Neuronal stem cell (in vitro differentiated cells): Measurements from ENCODE around the gene POLG2.
"Not testable (repeated sequence)": the region's sequence is repeated elsewhere in the genome, so short reads cannot be mapped to it uniquely, and the experiment has no call there.

Source experiments
- DNase-seq: peaks from one replicate; pipeline ENCODE4 v3.0.0-alpha.2; 2013; ENCODE audit warnings: low spot score
- H2AFZ ChIP-seq: one replicate; pipeline ENCODE4 v1.6.1; 2013; ENCODE audit warnings: mild to moderate bottlenecking, low read length, inconsistent platforms
- H2AK5ac ChIP-seq: 2 replicates; pipeline ENCODE4 v1.6.1; 2013; ENCODE audit warnings: low read depth, mild to moderate bottlenecking, inconsistent platforms, low read length, moderate library complexity, mixed read lengths
- H2BK120ac ChIP-seq: 2 replicates; pipeline ENCODE4 v1.6.1; 2013; ENCODE audit warnings: low read depth, mild to moderate bottlenecking, inconsistent platforms, low read length, moderate library complexity, mixed read lengths
- H2BK12ac ChIP-seq: one replicate; pipeline ENCODE4 v1.6.1; 2013; ENCODE audit warnings: low read length, inconsistent platforms
- H2BK15ac ChIP-seq: 2 replicates; pipeline ENCODE4 v1.6.1; 2013; ENCODE audit warnings: mild to moderate bottlenecking, low read length, inconsistent platforms, mixed read lengths
- H2BK5ac ChIP-seq: one replicate; pipeline ENCODE4 v1.6.1; 2013; ENCODE audit warnings: inconsistent platforms, mild to moderate bottlenecking, low read length, moderate library complexity
- H3K14ac ChIP-seq: one replicate; pipeline ENCODE4 v1.6.1; 2013; ENCODE audit warnings: low read length, inconsistent platforms
- H3K18ac ChIP-seq: 2 replicates; pipeline ENCODE4 v1.6.1; 2013; ENCODE audit warnings: low read length, inconsistent platforms
- H3K23ac ChIP-seq: 2 replicates; pipeline ENCODE4 v1.6.1; 2013; ENCODE audit warnings: low read depth, mild to moderate bottlenecking, mixed read lengths, low read length, inconsistent platforms; ENCODE audit not compliant: poor library complexity
- H3K27ac ChIP-seq: replicated peaks from 3 replicates; pipeline ENCODE4 v1.5.1; 2013; ENCODE audit warnings: low read length, inconsistent platforms
- H3K27me3 ChIP-seq, 3 experiments: 2 replicates each; pipeline ENCODE4 v1.6.1; 2013; ENCODE audit warnings: low read length in 3 of 3, mild to moderate bottlenecking in 2 of 3, inconsistent platforms in 1 of 3, low read depth in 1 of 3, mixed read lengths in 1 of 3, moderate library complexity in 1 of 3; ENCODE audit not compliant: control insufficient read depth in 3 of 3, insufficient read depth in 3 of 3
- H3K36me3 ChIP-seq, 2 donors: replicated peaks in 1 of 2; 2 replicates each; pipeline ENCODE4 v1.6.1; 2013; ENCODE audit warnings: low read length in 2 of 2; ENCODE audit not compliant: control insufficient read depth in 2 of 2, insufficient read depth in 2 of 2
- H3K4ac ChIP-seq: 2 replicates; pipeline ENCODE4 v1.6.1; 2013; ENCODE audit warnings: inconsistent platforms, mild to moderate bottlenecking, low read length, moderate library complexity
- H3K4me1 ChIP-seq, 2 donors: 1 replicate in 1 of 2; 2 replicates in 1 of 2; pipeline ENCODE4 v1.6.1; 2013; ENCODE audit warnings: low read length in 2 of 2, low read depth in 1 of 2; ENCODE audit not compliant: control insufficient read depth in 2 of 2, insufficient read depth in 1 of 2
- H3K4me2 ChIP-seq: one replicate; pipeline ENCODE4 v1.6.1; 2013; ENCODE audit warnings: mild to moderate bottlenecking, low read length, inconsistent platforms; ENCODE audit not compliant: insufficient read depth, poor library complexity, severe bottlenecking
- H3K4me3 ChIP-seq, 2 donors: 2 replicates each; pipeline ENCODE4 v1.5.1; 2013; ENCODE audit warnings: low read length in 2 of 2, mild to moderate bottlenecking in 2 of 2, inconsistent platforms in 1 of 2, moderate library complexity in 1 of 2
- H3K79me1 ChIP-seq: one replicate; pipeline ENCODE4 v1.6.1; 2013; ENCODE audit warnings: low read depth, mild to moderate bottlenecking, inconsistent platforms, low read length, moderate library complexity
- H3K9ac ChIP-seq: one replicate; pipeline ENCODE4 v1.6.1; 2013; ENCODE audit warnings: mild to moderate bottlenecking, low read depth, low read length, inconsistent platforms; ENCODE audit not compliant: poor library complexity
- H3K9me3 ChIP-seq, 2 donors: replicated peaks in 1 of 2; 2 replicates each; pipeline versions ENCODE3 to v1.6.1; 2013; ENCODE audit warnings: low read length in 2 of 2, mild to moderate bottlenecking in 2 of 2, inconsistent platforms in 1 of 2, low read depth in 1 of 2, mixed read lengths in 1 of 2, moderate library complexity in 1 of 2; ENCODE audit not compliant: control insufficient read depth in 2 of 2, insufficient read depth in 1 of 2
- H4K8ac ChIP-seq: one replicate; pipeline ENCODE4 v1.6.1; 2013; ENCODE audit warnings: low read depth, mild to moderate bottlenecking, inconsistent platforms, low read length, moderate library complexity
- H4K91ac ChIP-seq: one replicate; pipeline ENCODE4 v1.6.1; 2013; ENCODE audit warnings: low read length, low read depth, mild to moderate bottlenecking, inconsistent platforms; ENCODE audit not compliant: poor library complexity
- WGBS, 2 donors: extraction: QIAGEN DNeasy Blood & Tissue Kit; methylation state at CpG; one replicate each; pipeline ENCODE4 v1.1.7; 2013; ENCODE audit warnings: missing lambda C conversion rate in 2 of 2, mixed read lengths in 1 of 2; ENCODE audit not compliant: insufficient read length in 2 of 2, insufficient replicate concordance in 1 of 2; ENCODE audit errors: extremely low coverage in 2 of 2; 5-methylcytosine and 5-hydroxymethylcytosine counted together

The POLG2 gene

DNA sequence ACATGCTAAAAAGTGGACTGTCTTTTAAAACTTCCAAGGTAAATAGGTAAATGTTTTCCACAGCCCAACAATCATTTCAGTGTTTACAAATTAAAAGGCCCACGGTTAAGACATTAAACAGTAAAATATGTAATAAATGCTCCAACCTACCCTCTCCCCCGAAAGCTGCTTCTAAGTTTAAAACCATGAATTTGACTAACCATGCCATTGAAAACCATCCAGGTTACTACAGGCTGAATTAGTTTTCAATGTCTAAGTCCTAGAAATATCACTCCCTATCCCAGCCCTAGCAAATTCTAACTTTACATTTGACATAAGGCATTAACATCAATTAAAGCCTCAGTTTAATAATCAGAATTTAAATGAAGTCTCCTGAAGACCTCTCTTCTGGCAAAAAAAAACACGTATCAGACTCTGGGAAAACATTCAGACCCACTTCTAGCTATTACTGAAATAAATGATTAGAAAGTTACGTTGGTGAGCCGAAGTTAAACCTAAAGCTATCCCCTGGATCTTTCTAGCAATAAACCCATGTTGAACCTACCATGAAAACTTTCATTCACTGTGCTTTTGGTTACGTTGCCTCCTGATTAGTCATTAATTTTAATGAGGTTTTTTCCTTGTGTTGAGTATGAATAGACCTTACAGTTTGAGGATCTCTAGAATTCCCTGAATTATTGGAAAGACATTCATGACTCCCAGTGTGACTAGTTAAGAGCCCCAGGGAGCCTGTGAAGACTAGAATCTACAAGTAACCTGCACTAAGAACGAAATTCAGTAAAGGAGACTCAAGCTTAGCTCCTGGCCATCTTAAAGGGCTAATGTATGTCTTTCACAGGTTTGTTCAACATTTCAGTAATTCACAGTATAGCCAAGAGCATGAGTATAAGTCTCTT is 1.7 kb upstream of the POLG2 start:
- Histone ChIP-seq H3K9me3 (no peaks in the 10 kb centered on the region), H3K4ac (no peak overlapping the region), H3K27me3 (no peaks in the 10 kb centered on the region), H3K27ac (no peak overlapping the region), H2AFZ (no peak overlapping the region), H3K4me1 (peaks cover 3 to 8% of the 10 kb centered on the region in 2 donors), H3K14ac (no peak overlapping the region), H2AK5ac (no peak overlapping the region), H2BK15ac (no peak overlapping the region), H4K91ac (no peak overlapping the region), H3K79me1 (peaks cover 3% of the 10 kb centered on the region), H2BK12ac (no peak overlapping the region), H3K4me3 (no peak overlapping the region), H3K23ac (no peak overlapping the region), H2BK120ac (no peak overlapping the region), H3K4me2 (no peak overlapping the region), H3K9ac (no peak overlapping the region), H3K18ac (no peak overlapping the region), H3K36me3 (peaks cover 34 to 70% of the 10 kb centered on the region in 2 donors), H2BK5ac (no peak overlapping the region), H4K8ac (no peak overlapping the region)
- WGBS, 2 donors: no CpG with 5 or more reads among the region's 7 CpGs
- DNase-seq: no peak

GRCh38 chr17:64497565-64498035 is 746 bp upstream of the POLG2 start:
- H3K4ac ChIP-seq: peak overlapping the region; percentile 19
- H3K79me1 ChIP-seq: peaks cover 3% of the 10 kb centered on the region
- H2BK15ac ChIP-seq: no peak overlapping the region
- no peaks in the 10 kb centered on the region for H3K9me3 ChIP-seq
- H3K27me3 ChIP-seq: no peaks in the 10 kb centered on the region
- H3K23ac ChIP-seq: peak overlapping the region; percentile 61
- H2AFZ ChIP-seq: no peak overlapping the region
- no peak overlapping the region for H2AK5ac ChIP-seq
- no peak overlapping the region for H2BK12ac ChIP-seq
- peak overlapping the region; percentile 93 for H3K27ac ChIP-seq
- peak overlapping the region; percentile 78 for H3K4me2 ChIP-seq
- peaks cover 2 to 8% of the 10 kb centered on the region in 2 donors for H3K4me1 ChIP-seq
- no peak overlapping the region for H2BK5ac ChIP-seq
- H3K4me3 ChIP-seq: peak overlapping the region; percentile 70 to 91
- no peak overlapping the region for H4K8ac ChIP-seq
- H3K18ac ChIP-seq: no peak overlapping the region
- no peak overlapping the region for H3K14ac ChIP-seq
- WGBS, 2 donors: no CpG with 5 or more reads among the region's 4 CpGs
- DNase-seq: no peak
- peaks cover 31 to 68% of the 10 kb centered on the region in 2 donors for H3K36me3 ChIP-seq
- no peak overlapping the region for H3K9ac ChIP-seq
- no peak overlapping the region for H4K91ac ChIP-seq
- H2BK120ac ChIP-seq: no peak overlapping the region

DNA sequence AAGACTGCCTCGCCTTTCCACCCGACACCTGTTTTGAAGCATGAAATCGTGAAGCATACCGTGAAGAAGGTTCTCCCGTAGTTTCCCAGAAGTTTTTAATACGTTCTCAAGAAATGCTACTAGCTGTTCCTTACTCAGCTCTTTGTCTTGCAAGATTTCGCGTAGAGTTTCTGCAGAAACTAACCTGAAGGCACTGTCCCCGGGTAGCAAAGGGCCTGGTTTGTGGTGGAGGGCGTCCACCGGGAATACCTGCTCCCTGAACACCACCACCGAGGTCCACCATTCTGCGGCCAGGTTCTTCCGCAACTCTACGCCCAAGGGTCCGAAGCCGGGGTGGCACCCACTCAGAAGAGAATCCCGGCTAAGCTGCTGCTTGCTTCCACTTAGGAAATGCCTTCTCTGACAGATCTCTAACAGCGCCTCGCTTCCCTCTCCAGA is 487 bp downstream of the POLG2 start:
- Histone ChIP-seq H3K36me3 (peaks cover 26 to 68% of the 10 kb centered on the region in 2 donors), H2BK12ac (no peak overlapping the region), H3K9ac (peak overlapping the region; percentile 91), H3K14ac (no peak overlapping the region), H3K4me1 (peaks cover 2 to 8% of the 10 kb centered on the region in 2 donors), H4K8ac (no peak overlapping the region), H3K4ac (no peak overlapping the region), H2AFZ (peak overlapping the region; percentile 86), H3K23ac (peak overlapping the region; percentile 12), H4K91ac (no peak overlapping the region), H3K9me3 (no peaks in the 10 kb centered on the region), H2AK5ac (no peak overlapping the region), H3K79me1 (peaks cover 3% of the 10 kb centered on the region), H3K4me2 (peak overlapping the region; percentile 78), H2BK5ac (peak overlapping the region; percentile 14), H3K4me3 (peak overlapping the region; percentile 70 to 91), H2BK120ac (no peak overlapping the region), H2BK15ac (no peak overlapping the region), H3K27ac (peak overlapping the region; percentile 71), H3K27me3 (no peaks in the 10 kb centered on the region), H3K18ac (peak overlapping the region; percentile 80)
- no peak for DNase-seq
- no CpG with 5 or more reads among the region's 20 CpGs for WGBS, 2 donors

GRCh38 chr17:64495300-64495699 is 1.6 kb downstream of the POLG2 start:
- peaks cover 16 to 68% of the 10 kb centered on the region in 2 donors for H3K36me3 ChIP-seq
- H3K4ac ChIP-seq, H3K79me1 ChIP-seq, H3K18ac ChIP-seq, H3K4me2 ChIP-seq, H2BK120ac ChIP-seq, H3K4me3 ChIP-seq, H2BK5ac ChIP-seq, H2AFZ ChIP-seq, H3K9me3 ChIP-seq, DNase-seq, H3K4me1 ChIP-seq, H4K8ac ChIP-seq, H3K23ac ChIP-seq, H3K14ac ChIP-seq, H2BK12ac ChIP-seq, H3K27me3 ChIP-seq, H2BK15ac ChIP-seq, H3K27ac ChIP-seq, H3K9ac ChIP-seq, H2AK5ac ChIP-seq, H4K91ac ChIP-seq: not testable (repeated sequence)
- 100% methylated on average over 1 of the region's 5 CpGs for WGBS, 2 donors
